ENCODE data around the gene SLC38A3. TPM values are rescaled to one million over a fixed set of nuclear protein-coding genes. Genes with fewer than 3 reads are reported as not detected.

Gene SLC38A3
- total RNA-seq, 1 donor from 2014 or later = 0.56 TPM

DNA sequence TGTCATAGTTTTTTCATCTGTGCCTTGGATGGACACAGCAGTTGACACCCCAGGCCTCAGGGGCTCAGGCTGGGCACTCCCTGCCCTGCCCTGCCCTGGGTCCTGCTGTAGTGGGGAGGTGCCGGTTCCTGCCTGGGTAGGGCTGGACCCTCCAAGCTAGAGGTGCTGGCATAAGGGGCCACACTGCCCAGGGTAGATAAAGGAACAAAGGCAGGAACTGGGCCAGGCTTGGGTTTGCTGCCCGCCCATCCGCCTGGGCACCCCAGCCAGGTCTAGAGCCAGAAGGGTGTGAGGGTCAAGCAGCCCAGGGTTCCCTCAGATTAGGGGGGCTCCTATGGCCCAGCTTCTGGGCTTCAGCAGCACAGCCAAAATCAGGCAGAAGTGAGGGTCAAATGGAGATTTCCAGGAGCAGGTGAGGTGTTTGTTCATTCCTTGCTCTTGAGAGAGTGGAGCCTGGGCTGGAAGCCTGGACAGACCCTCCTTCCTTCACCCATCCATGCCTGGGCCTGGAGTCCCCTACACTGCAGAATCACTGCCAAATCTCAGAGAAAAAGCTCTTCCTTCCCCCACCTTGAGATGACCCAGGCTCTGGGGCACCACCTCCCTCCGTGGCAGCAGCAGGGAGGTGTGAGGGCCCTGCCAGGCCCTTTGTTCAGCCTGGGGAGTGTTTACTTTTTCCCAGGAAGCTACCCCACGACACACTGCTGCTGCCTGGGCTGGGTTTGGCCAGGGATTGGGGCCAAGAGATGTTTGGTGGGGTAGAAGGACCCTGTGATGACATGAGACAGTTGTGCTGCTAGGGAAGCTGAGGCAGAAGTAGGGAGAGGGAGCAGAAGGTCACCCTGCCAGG is 42.8 kb upstream of the SLC38A3 start:
- H3K27me3 Mint-ChIP-seq (ENCODE audit: unreplicated experiment) = peaks cover 6% of the 10 kb centered on the region
- H3K4me1 Mint-ChIP-seq (ENCODE audit: unreplicated experiment) = peaks cover 50% of the 10 kb centered on the region
- no peak overlapping the region for H3K27ac Mint-ChIP-seq (ENCODE audit: unreplicated experiment)
- H3K9me3 Mint-ChIP-seq (ENCODE audit: unreplicated experiment) = no peaks in the 10 kb centered on the region
- DNase-seq (ENCODE audit: low spot score) = no peak
- H3K36me3 Mint-ChIP-seq (ENCODE audit: low read depth, unreplicated experiment) = peaks cover 12% of the 10 kb centered on the region
- TF ChIP-seq, protein P1, sequence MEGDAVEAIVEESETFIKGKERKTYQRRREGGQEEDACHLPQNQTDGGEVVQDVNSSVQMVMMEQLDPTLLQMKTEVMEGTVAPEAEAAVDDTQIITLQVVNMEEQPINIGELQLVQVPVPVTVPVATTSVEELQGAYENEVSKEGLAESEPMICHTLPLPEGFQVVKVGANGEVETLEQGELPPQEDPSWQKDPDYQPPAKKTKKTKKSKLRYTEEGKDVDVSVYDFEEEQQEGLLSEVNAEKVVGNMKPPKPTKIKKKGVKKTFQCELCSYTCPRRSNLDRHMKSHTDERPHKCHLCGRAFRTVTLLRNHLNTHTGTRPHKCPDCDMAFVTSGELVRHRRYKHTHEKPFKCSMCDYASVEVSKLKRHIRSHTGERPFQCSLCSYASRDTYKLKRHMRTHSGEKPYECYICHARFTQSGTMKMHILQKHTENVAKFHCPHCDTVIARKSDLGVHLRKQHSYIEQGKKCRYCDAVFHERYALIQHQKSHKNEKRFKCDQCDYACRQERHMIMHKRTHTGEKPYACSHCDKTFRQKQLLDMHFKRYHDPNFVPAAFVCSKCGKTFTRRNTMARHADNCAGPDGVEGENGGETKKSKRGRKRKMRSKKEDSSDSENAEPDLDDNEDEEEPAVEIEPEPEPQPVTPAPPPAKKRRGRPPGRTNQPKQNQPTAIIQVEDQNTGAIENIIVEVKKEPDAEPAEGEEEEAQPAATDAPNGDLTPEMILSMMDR (IDR thresholded peaks at IDR 0.05; ENCODE audit: unreplicated experiment) = no peak
- H3K4me3 Mint-ChIP-seq (ENCODE audit: unreplicated experiment) = no peak overlapping the region

GRCh38 chr3:50163572-50164455 is 41.3 kb upstream of the SLC38A3 start:
- Mint-ChIP-seq H3K36me3 (ENCODE audit: low read depth, unreplicated experiment) (peaks cover 12% of the 10 kb centered on the region), H3K9me3 (ENCODE audit: unreplicated experiment) (no peaks in the 10 kb centered on the region), H3K27me3 (ENCODE audit: unreplicated experiment) (peaks cover 5% of the 10 kb centered on the region), H3K27ac (ENCODE audit: unreplicated experiment) (no peak overlapping the region), H3K4me1 (ENCODE audit: unreplicated experiment) (peaks cover 43% of the 10 kb centered on the region), H3K4me3 (ENCODE audit: unreplicated experiment) (no peak overlapping the region)
- TF ChIP-seq, protein P1 (IDR thresholded peaks at IDR 0.05; ENCODE audit: unreplicated experiment) = no peak
- no peak for DNase-seq (ENCODE audit: low spot score)

DNA sequence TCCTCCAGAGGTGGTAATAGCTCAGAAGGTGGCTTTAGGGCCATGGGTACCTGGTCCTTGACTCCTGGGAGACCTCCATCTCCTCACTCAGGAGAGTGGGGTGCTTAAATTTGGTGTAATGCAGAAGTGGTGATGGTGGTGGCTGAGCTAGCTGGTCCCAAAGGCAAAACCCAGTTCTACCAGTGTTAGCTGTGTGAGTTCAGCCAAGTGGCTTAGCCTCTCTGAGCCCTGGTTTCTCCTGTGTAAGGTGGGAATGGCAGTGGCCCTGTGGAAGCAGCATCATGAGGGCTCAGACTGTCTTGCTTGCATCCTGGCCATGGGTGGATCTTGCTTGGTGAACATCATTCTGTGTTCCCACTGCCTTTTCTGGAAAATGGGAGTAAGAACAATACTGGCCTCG is 40.6 kb upstream of the SLC38A3 start:
- H3K36me3 Mint-ChIP-seq (ENCODE audit: low read depth, unreplicated experiment) = peaks cover 12% of the 10 kb centered on the region
- H3K27me3 Mint-ChIP-seq (ENCODE audit: unreplicated experiment) = peaks cover 4% of the 10 kb centered on the region
- TF ChIP-seq, protein P1 (IDR thresholded peaks at IDR 0.05; ENCODE audit: unreplicated experiment) = no peak
- H3K4me1 Mint-ChIP-seq (ENCODE audit: unreplicated experiment) = peaks cover 41% of the 10 kb centered on the region
- no peaks in the 10 kb centered on the region for H3K9me3 Mint-ChIP-seq (ENCODE audit: unreplicated experiment)
- peak overlapping the region; percentile 68 for H3K4me3 Mint-ChIP-seq (ENCODE audit: unreplicated experiment)
- DNase-seq (ENCODE audit: low spot score) = no peak
- H3K27ac Mint-ChIP-seq (ENCODE audit: unreplicated experiment) = no peak overlapping the region

DNA sequence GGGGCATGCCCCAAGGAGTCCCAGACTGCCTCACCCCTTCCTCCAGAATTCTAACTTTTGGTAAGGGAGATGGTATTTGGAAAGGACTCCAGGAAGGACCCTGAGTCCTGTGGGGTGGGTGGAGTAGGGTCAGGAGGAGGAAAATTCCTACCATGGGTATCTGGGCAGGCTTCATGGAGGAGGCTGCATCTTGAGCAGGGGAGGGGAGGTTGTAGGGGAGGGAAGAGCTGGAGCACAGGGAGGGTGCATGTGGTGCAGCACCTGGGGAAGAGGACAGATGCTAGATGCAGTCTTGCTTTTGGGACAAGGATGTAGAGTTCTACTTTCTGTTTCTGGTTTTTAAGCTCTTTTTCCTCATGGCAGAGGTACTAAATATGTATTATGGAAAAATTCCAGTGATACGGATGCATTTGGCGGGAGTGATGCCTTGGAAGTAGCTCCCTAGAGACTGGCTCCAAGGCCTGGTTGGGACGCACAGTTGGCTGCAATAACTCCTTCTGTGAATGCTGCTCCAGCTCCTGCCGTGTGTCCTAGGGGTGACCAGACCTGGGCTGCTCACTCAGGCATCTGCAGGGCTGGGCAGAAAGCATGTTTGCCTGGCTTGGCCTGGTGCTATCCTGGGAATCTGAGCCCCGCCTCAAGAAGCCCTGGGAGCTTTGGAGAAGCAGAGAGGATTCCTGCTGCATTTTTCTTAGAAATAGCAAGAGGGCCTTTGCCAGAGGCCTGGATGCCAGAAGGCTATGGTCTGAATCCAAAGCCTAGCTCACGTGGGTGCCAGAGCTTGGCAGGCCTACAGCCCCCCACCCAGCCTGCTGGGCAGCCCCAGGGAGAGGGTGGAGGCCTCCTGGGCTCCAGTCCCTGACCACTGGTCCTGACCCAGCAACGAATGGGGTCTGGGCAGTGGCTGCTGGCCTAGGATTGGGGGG is 39.8 kb upstream of the SLC38A3 start:
- H3K4me1 Mint-ChIP-seq (ENCODE audit: unreplicated experiment) = peaks cover 41% of the 10 kb centered on the region
- peak overlapping the region; percentile 68 for H3K4me3 Mint-ChIP-seq (ENCODE audit: unreplicated experiment)
- H3K9me3 Mint-ChIP-seq (ENCODE audit: unreplicated experiment) = no peaks in the 10 kb centered on the region
- no peak overlapping the region for H3K27ac Mint-ChIP-seq (ENCODE audit: unreplicated experiment)
- H3K36me3 Mint-ChIP-seq (ENCODE audit: low read depth, unreplicated experiment) = peaks cover 9% of the 10 kb centered on the region
- TF ChIP-seq, protein P1 (IDR thresholded peaks at IDR 0.05; ENCODE audit: unreplicated experiment) = no peak
- DNase-seq (ENCODE audit: low spot score) = no peak
- H3K27me3 Mint-ChIP-seq (ENCODE audit: unreplicated experiment) = peaks cover 4% of the 10 kb centered on the region

Measured in endothelial cell (in vitro differentiated cells).